ENCODE data around the gene DPM2.

DPM2 gene

GRCh38 chr9:127971357-127972235 is 33.9 kb upstream of the DPM2 start:
- no peak for TF ChIP-seq CTCF (IDR thresholded peaks at IDR 0.05)
- Histone ChIP-seq H3K27ac (peak overlapping the region in 1 of 2 donors; percentile 90), H3K4me3 (peak overlapping the region; percentile 53)
- peak; percentile 71 for DNase-seq (ENCODE audit: low spot score)

- Histone ChIP-seq H3K27ac (peak overlapping the region in 1 of 2 donors; percentile 90), H3K4me3 (no peak overlapping the region)
- no peak for TF ChIP-seq CTCF (IDR thresholded peaks at IDR 0.05)
- DNase-seq (ENCODE audit: low spot score) = peak; percentile 69
Measured at GRCh38 chr9:127970401-127971313, 33.0 kb upstream of the DPM2 start.

- no peak for DNase-seq (ENCODE audit: low spot score)
- Histone ChIP-seq H3K4me3 (peak overlapping the region; percentile 9), H3K27ac (peak overlapping the region; percentile 71 to 90)
- no peak for TF ChIP-seq CTCF (IDR thresholded peaks at IDR 0.05)
Measured at GRCh38 chr9:127968700-127969383, 31.2 kb upstream of the DPM2 start.

- TF ChIP-seq CTCF (IDR thresholded peaks at IDR 0.05) = no peak
- Histone ChIP-seq H3K27ac (peak overlapping the region; percentile 71 to 90), H3K4me3 (no peak overlapping the region)
- no peak for DNase-seq (ENCODE audit: low spot score)
Measured at GRCh38 chr9:127968042-127968441, 30.4 kb upstream of the DPM2 start.

GRCh38 chr9:127967151-127967809 is 29.6 kb upstream of the DPM2 start:
- H3K4me3 ChIP-seq = no peak overlapping the region
- no peak for DNase-seq (ENCODE audit: low spot score)
- H3K27ac ChIP-seq = peak overlapping the region; percentile 89 to 90
- no peak for TF ChIP-seq CTCF (IDR thresholded peaks at IDR 0.05)

GRCh38 chr9:127966416-127967150 is 28.9 kb upstream of the DPM2 start:
- H3K27ac ChIP-seq = peak overlapping the region; percentile 89 to 90
- no peak for TF ChIP-seq CTCF (IDR thresholded peaks at IDR 0.05)
- no peak for DNase-seq (ENCODE audit: low spot score)
- no peak overlapping the region for H3K4me3 ChIP-seq

All from coronary artery (tissue), 2 donors.